ENCODE results near the gene ZNF586.

ZNF586 gene

DNA sequence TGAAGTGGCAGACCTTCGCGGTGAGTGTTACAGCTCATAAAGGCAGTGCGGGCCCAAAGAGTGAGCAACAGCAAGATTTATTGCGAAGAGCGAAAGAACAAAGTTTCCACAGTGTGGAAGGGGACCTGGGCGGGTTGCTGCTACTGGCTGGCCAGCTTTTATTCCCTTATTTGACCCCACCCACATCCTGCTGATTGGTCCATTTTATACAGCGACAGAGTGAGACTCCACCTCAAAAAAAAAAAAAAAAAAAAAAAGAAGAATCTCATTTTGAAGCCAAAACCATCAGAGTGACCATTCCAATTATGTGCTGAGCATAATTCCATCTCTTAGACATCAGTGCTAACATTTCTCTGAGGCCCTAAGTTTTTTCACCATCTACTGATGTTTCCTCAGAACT is 47.2 kb downstream of the ZNF586 start:
- no peak overlapping the region for H3K9ac ChIP-seq (ENCODE audit: low read length)
- H3K4me3 ChIP-seq (ENCODE audit: low read length) = no peak overlapping the region
- no peak overlapping the region for H3K4me2 ChIP-seq (ENCODE audit: low read length)
- no peak overlapping the region for H3K27ac ChIP-seq (ENCODE audit: low read length)
- no peaks in the 10 kb centered on the region for H3K9me3 ChIP-seq (ENCODE audit: insufficient read depth, low read length)
- H3K79me2 ChIP-seq (ENCODE audit: low read length) = peaks cover 59% of the 10 kb centered on the region
- H4K20me1 ChIP-seq (ENCODE audit: insufficient read depth, low read length) = 0 out of 2 replicates have a peak, but pooled peaks cover 4% of the 10 kb centered on the region
- H2AFZ ChIP-seq (ENCODE audit: low read depth, low read length) = no peak overlapping the region
- TF ChIP-seq EZH2phosphoT487 (IDR thresholded peaks at IDR 0.05; ENCODE audit: low read depth) = no peak
- TF ChIP-seq CTCF (IDR thresholded peaks at IDR 0.05; ENCODE audit: low read depth, low read length) = no peak
- H3K27me3 ChIP-seq (ENCODE audit: low read depth, low read length) = no peaks in the 10 kb centered on the region
- peaks cover 9% of the 10 kb centered on the region for H3K36me3 ChIP-seq (replicated peaks; ENCODE audit: low read depth, low read length)
- peaks cover 24% of the 10 kb centered on the region for H3K4me1 ChIP-seq (ENCODE audit: low read length)

GRCh38 chr19:57817976-57818375 is 48.5 kb downstream of the ZNF586 start:
- peaks cover 3% of the 10 kb centered on the region; the same call in 1 of the 2 replicates for H4K20me1 ChIP-seq (ENCODE audit: insufficient read depth, low read length)
- no peaks in the 10 kb centered on the region for H3K9me3 ChIP-seq (ENCODE audit: insufficient read depth, low read length)
- TF ChIP-seq CTCF (IDR thresholded peaks at IDR 0.05; ENCODE audit: low read depth, low read length) (no peak), EZH2phosphoT487 (IDR thresholded peaks at IDR 0.05; ENCODE audit: low read depth) (no peak)
- no peak overlapping the region for H3K4me3 ChIP-seq (ENCODE audit: low read length)
- no peak overlapping the region for H3K9ac ChIP-seq (ENCODE audit: low read length)
- H2AFZ ChIP-seq (ENCODE audit: low read depth, low read length) = no peak overlapping the region
- no peaks in the 10 kb centered on the region for H3K27me3 ChIP-seq (ENCODE audit: low read depth, low read length)
- H3K36me3 ChIP-seq (replicated peaks; ENCODE audit: low read depth, low read length) = peaks cover under 1% of the 10 kb centered on the region
- H3K4me1 ChIP-seq (ENCODE audit: low read length) = peaks cover 32% of the 10 kb centered on the region
- no peak overlapping the region for H3K4me2 ChIP-seq (ENCODE audit: low read length)
- no peak overlapping the region for H3K27ac ChIP-seq (ENCODE audit: low read length)
- peaks cover 62% of the 10 kb centered on the region for H3K79me2 ChIP-seq (ENCODE audit: low read length)

DNA sequence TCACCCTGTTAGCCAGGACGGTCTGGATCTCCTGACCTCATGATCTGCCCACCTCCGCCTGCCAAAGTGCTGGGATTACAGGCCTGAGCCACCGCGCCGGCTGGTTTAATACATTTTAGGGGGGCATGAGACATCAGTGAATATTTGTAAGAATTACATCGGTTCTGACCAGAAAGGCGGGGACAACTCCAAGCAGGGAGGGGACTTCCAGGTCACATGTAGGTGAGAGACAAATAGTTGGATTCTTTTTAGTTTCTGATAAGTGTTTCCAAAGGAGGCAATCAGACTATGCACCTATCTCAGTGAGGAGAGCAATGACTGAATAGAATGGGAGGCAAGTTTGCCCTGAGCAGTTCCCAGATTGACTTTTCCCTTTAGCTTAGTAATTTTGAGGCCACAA is 48.9 kb downstream of the ZNF586 start:
- H3K9me3 ChIP-seq (ENCODE audit: insufficient read depth, low read length) = no peaks in the 10 kb centered on the region
- H3K4me3 ChIP-seq (ENCODE audit: low read length) = peak overlapping the region; percentile 78
- H3K4me2 ChIP-seq (ENCODE audit: low read length) = peak overlapping the region; percentile 69
- no peak overlapping the region for H2AFZ ChIP-seq (ENCODE audit: low read depth, low read length)
- peak overlapping the region; percentile 89; the same call in 1 of the 2 replicates for H3K9ac ChIP-seq (ENCODE audit: low read length)
- peaks cover 66% of the 10 kb centered on the region for H3K79me2 ChIP-seq (ENCODE audit: low read length)
- TF ChIP-seq EZH2phosphoT487 (IDR thresholded peaks at IDR 0.05; ENCODE audit: low read depth) (no peak), CTCF (IDR thresholded peaks at IDR 0.05; ENCODE audit: low read depth, low read length) (no peak)
- H3K27ac ChIP-seq (ENCODE audit: low read length) = peak overlapping the region; percentile 73; the same call in 1 of the 2 replicates
- peaks cover 36% of the 10 kb centered on the region for H3K4me1 ChIP-seq (ENCODE audit: low read length)
- H3K27me3 ChIP-seq (ENCODE audit: low read depth, low read length) = no peaks in the 10 kb centered on the region
- H4K20me1 ChIP-seq (ENCODE audit: insufficient read depth, low read length) = peaks cover 6% of the 10 kb centered on the region
- no peaks in the 10 kb centered on the region for H3K36me3 ChIP-seq (replicated peaks; ENCODE audit: low read depth, low read length)

GRCh38 chr19:57819475-57820148 is 50.1 kb downstream of the ZNF586 start:
- H3K27ac ChIP-seq (ENCODE audit: low read length) = peak overlapping the region; percentile 73
- H3K4me3 ChIP-seq (ENCODE audit: low read length) = peak overlapping the region; percentile 78
- H2AFZ ChIP-seq (ENCODE audit: low read depth, low read length) = no peak overlapping the region; the same call in 1 of the 2 replicates
- no peak for TF ChIP-seq EZH2phosphoT487 (IDR thresholded peaks at IDR 0.05; ENCODE audit: low read depth)
- peak; percentile 33 for TF ChIP-seq CTCF (IDR thresholded peaks at IDR 0.05; ENCODE audit: low read depth, low read length)
- H3K79me2 ChIP-seq (ENCODE audit: low read length) = peaks cover 66% of the 10 kb centered on the region
- H3K27me3 ChIP-seq (ENCODE audit: low read depth, low read length) = no peaks in the 10 kb centered on the region
- peaks cover 45% of the 10 kb centered on the region for H3K4me1 ChIP-seq (ENCODE audit: low read length)
- no peaks in the 10 kb centered on the region for H3K36me3 ChIP-seq (replicated peaks; ENCODE audit: low read depth, low read length)
- H3K9ac ChIP-seq (ENCODE audit: low read length) = peak overlapping the region; percentile 89
- H3K4me2 ChIP-seq (ENCODE audit: low read length) = peak overlapping the region; percentile 69
- no peaks in the 10 kb centered on the region for H3K9me3 ChIP-seq (ENCODE audit: insufficient read depth, low read length)
- peaks cover 18% of the 10 kb centered on the region for H4K20me1 ChIP-seq (ENCODE audit: insufficient read depth, low read length)
